Measurements from ENCODE around the gene FAM228A.

- TF ChIP-seq CTCF (IDR thresholded peaks at IDR 0.05; ENCODE audit: insufficient read depth, low read length) (no peak), POLR2AphosphoS5 (IDR thresholded peaks at IDR 0.05; ENCODE audit: low read depth) (no peak)
Observed at GRCh38 chr2:24207359-24207758, 32.5 kb downstream of the FAM228A start.

All from HL-60 (cell line).